ENCODE data around the gene NANOGP8.
"Not testable (repeated sequence)": the region's sequence is repeated elsewhere in the genome, so short reads cannot be mapped to it uniquely, and the experiment has no call there.

Gene NANOGP8, protein sequence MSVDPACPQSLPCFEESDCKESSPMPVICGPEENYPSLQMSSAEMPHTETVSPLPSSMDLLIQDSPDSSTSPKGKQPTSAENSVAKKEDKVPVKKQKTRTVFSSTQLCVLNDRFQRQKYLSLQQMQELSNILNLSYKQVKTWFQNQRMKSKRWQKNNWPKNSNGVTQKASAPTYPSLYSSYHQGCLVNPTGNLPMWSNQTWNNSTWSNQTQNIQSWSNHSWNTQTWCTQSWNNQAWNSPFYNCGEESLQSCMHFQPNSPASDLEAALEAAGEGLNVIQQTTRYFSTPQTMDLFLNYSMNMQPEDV

DNA sequence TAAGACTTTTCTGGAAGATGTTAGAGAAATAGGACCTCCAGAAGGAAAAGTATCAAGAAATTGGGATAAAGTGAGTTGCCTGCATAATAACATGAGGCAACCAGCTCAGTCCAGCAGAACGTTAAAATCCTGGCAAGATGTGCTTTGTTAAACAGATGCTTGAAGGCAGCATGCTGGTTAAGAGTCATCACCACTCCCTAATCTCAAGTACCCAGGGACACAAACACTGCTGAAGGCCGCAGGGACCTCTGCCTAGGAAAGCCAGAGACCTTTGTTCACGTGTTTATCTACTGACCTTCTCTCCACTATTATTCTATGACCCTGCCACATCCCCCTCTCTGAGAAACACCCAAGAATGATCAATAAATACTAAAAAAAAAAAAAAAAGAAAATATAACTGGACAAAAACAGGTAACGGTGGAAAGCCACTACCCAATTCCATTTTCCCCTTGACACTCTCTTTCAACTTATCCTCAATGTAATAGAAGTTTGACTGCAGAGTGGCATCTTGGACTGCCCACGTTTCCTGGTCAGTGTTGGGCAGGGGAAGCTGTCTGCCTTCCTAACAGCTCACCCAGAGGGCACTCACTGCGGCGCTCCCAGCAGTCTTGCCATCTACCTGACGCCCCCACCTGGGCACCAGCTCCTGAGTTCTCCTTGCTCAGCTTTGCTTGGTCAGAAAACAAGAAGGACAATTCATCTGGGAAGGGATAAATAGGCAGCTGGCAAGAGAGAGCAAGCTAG is at the start of gene NANOGP8:
Gene NANOGP8 (minus strand): TSS at position 120 of the 744 bp plus-strand sequence. CDS start 185 bp downstream, outside the sequence.
- DNase-seq: not testable (repeated sequence)

DNA sequence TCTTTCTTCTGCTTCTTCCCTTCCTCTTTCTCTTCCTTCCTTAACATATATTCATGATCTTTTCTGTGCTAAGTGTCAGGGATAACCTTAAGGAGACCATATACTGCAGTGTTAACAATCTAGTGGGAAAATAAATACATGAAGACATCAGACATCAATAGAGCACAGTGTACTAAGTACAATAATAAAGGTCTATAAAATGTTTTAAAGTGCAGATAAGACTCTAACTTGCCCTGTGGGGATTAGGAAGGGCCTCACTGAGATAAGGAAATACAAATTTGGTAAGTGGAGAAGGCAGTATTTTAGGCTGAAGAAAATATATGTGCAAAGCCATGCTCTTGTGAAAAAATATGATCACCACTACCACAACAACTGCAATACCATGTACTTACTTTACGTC is 49.2 kb upstream of the NANOGP8 start:
- no peak for DNase-seq

DNA sequence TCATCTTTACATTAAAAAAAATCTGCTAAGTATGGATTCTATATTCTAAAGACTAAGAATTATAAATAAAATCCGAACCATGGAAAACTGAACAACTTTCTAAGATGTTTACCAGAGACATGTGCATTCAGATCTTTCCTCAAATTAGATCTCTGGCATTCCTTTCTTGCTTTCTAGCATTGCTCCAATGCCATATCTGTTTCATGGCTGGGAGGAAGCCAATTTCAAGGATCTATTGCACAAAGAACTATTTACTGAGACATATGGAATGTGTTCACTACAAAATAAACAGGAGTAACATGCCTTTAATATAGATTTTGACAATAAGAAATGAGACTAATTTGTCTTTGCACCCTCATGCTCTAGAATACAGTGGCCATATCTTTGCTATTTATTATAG is 45.1 kb upstream of the NANOGP8 start:
- DNase-seq: no peak

DNA sequence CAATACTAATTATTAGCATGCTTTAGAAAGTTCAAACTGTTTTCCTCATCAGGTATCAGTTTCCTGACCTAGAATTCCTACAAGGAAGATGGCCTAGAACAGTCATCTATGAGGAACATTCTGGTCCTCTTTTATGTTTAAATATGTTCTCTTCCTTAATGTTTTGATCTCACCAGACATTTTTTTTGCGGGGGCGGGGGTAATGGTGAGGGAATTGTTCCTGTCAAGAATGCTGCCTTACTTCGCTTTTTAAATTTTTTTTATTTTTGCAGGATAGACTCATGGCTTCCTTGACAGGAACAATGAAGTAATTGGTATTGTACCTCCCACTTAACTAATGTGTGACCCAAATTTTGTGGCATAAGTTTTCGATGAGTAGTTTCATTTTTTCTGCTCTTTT is 44.3 kb upstream of the NANOGP8 start:
- DNase-seq: no peak

DNA sequence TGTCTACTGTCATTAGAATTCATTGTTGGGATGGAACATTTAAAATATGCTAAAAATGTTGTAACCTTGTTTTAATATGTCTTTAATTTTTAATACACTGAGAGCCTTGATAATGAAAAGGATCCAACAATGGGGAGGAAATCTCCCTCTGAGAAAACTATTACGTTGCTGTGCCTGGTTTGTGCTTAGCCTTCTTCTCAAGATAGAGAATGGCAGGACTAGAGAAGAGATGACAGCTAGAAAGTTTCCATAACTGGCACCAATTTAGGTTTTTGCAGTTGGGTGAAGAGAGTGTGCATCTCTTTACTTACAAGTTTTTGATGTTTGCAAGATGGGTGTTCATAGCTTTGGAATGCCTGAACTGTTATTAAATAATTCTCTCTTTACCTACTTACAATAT is 42.6 kb upstream of the NANOGP8 start:
- no peak for DNase-seq

DNA sequence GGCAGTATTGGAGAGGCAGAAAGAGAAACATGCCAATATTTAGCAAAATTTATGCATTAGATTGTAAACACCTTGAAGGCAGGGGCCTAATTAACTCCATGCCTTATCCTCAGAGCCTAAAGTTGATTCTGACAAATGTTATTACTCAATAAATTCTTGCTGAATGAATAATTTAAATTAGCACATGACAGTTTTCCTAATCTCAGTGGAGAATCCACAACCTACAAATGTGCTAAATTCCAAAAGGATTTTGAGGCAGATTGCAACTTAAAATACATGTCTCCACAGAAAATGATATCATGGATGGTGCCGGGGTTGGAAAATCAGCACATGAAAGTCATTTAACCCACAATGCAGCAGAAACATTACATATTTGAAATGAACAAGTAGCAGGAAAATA is 41.1 kb upstream of the NANOGP8 start:
- DNase-seq: no peak

DNA sequence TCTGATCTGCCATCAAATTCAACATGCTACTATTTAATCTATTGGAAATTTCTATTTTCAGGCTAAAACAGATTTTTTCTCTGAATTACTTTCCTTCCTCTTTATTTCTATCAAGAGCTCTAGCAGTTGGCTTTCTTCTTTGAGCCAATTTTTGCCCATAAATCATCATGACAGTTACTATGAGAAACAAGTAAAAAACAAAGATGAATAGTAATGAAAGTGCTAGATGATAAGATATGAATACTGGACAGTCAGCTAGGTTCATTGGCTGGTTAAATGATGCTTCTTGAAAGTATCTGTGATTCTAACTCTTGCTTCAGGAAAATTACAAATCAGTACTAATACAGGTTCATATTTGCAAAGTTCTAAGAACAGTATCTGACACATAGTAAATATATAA is 38.6 kb upstream of the NANOGP8 start:
- DNase-seq: no peak

DNA sequence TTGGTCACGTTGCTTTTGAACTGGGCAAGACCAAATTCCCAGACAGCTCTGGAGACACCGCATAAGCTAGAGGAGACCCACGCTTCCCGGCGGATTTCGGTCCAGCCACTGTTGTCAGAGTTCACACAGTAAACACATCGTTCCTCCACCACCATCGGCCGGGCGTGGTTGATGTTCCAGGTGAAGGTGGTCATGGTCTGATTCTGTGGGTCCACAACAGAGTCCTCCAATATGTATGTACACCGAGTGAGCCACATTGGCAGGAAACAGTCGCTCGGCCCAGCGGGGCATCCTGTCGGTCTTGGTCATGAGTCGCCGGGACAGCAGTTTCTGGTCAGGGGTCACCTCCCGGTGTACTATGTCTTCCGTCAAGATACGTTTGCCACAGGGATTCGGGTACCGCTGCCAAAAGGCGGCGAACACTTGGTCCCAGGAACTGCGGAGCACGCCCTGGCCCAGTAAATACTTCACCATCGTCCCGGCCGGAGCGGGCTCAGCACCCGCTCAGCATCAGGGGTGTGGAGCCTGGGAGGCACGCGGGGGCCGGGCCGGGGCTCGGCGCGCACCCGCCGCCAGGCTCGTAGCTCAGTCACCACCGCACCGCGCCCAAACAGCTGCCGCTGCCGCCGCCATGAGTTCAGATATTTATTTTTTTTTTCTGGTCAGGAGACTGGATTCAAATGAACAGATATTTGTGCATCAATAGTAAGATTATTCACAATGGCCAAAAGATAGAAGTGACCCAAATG is 36.7 kb upstream of the NANOGP8 start:
- no peak for DNase-seq

DNA sequence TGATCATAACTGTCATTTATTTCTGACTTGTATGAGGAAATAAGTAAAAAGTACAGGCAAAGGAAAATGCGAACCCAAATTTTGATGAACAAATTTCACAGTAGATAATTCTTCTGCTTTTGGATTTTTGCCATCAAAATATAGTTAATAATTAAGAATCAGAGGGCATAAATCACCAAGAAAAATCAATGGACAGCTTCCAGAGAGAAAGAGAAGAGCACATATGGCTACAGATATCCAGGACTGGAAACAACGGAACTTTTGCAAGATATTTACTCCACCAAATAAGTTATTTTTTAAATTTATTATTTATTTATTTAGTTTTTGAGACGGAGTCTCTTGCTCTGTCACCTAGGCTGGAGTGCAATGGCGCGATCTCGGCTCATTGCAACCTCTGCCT is 35.1 kb upstream of the NANOGP8 start:
- no peak for DNase-seq

DNA sequence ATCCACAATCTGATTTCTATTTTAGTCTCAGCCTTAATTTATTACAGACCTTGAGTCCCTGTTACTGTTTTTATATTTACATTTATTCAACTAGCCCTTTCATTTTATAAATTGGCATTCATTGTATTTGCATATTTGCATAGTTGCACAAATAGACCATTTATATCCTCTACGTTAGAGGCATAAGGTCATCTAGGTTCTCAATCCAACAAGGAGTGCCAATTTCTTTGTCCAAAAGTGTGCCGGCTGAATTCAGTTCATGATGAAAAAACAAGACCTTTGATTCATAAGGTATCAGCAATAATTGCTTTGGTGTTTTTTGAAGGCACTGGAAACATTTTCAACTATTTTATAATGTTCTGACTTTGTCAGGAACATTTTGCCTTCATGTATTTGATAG is 33.9 kb upstream of the NANOGP8 start:
- no peak for DNase-seq

DNA sequence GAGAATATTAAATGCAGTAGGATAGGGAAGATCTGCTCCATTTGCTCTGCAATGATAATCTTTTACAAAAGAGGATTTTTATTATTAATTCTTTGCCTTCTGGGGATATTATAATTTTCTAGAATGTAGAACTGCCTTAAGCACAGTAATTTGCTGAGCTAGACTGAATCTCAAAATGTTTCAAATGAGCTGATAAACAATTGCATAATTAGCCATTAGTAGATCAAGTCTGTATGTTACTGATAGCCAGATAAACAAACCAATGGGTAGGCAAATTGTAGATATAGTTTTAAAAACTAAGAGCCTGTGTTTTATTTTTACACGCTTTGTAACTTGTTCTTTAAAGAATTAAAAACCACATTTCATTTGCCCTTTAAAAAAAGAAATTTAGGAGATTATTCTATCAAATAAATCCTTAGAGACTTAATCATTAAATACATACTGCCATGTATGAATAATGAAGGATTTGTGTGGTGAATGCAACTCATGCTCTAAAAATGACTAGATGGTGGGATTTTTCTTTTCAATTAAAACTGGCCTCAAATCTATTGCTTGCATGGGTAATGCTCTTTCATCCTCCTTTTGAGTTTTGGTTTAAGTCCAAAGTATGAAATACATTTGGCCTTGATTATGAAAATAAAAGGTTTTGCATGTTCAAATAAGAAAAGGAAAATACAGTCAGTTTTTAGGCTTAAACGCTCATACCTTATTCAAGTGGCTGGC is 32.6 kb upstream of the NANOGP8 start:
- DNase-seq: no peak

DNA sequence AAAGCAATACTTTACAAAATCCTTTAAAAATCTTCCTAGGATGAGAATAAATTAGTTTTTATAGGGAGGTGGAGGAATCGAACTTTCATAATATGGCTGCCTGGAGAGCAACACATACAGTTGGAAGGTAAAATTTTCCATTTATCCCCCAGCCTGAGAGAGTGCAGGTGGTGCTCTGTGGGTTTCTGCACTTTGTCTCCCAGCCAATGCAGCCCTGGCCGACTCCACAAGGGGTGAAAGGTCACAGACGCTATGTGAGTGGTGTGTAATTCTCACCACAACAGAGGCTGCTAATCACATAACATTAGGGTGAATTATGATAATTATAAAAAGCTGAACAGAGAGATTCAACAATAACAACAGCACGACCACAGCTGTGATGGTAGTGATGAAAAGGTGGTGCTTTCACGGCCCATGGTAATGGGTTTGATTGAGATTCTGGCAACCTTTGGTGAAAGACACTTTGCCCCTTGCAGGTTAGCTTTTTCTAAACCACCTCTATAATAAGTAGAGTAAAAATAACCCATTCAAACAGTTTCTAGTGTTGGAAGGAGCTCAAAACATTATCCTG is 30.1 kb upstream of the NANOGP8 start:
- no peak for DNase-seq

DNA sequence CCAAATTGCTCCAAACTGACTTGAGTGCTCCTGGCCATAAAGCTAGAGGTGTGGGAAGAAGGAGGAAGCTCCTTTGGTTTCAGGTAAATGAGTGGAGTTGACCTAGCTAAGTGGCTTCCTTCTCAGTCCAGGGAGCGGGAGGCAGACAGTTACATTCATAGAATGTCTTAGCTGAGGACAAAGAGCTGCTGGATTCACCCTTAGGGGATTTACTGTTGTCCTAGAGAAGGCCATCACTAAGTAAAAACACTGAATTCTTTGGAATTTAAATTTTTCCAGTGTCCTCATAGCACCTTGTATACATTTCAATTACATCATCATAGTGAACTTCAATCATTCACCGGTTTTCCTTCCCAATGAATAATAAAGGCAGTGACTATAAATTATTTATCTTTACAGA is 27.3 kb upstream of the NANOGP8 start:
- no peak for DNase-seq

DNA sequence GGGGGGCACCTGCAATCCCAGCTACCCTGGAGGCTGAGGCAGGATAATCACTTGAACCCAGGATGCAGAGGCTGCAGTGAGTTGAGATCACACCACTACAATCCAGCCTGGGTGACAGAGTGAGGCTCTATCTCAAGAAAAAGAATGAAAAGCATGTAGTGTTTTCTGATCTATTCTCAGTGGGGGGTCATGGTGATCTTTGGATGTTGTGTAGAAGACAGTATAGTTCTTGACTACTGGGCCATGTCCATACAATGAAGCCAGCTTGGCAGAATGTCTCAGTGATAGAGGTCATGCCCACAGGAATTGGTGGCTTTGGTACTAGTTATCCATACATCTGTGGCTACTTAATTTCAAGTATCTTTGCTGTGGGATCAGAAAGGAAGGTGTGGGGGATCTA is 26.8 kb upstream of the NANOGP8 start:
- no peak for DNase-seq

DNA sequence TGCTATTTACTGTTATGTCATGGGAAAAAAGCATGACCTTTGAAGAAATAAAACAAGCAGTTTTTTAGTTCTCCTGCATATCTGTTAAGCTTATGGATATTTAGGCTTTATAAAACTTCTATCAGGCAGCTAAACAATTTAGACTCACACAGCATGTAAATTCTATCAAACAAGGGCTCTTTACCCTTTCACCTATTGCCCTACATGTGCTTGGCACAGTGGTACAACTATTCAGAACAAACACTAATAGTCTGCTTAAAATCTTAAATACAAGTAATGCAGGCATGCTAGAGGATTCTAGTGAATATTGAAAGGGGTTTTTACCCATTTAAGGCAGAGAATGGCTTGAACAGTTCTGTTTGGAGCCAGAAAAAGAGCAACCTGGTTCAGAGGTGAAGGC is 23.4 kb upstream of the NANOGP8 start:
- DNase-seq: no peak

DNA sequence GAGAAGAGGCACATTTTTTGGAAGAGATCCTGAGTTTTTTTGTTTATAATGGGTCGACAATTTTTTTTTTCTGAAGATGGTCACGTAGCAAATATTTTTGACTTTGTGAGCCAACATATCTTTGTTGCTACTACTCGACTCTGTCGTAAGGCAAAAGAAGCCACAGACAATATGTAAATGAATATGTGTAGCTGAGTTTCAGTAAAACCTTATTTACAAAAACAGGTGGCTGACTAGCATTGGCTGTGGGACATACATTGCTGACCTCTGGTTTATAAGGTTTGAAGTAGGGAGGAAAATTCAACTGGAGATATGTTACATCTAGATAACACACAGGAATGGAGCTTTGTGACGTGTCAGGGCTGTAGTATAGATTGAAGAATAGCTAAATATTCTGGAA is 22.5 kb upstream of the NANOGP8 start:
- no peak for DNase-seq

DNA sequence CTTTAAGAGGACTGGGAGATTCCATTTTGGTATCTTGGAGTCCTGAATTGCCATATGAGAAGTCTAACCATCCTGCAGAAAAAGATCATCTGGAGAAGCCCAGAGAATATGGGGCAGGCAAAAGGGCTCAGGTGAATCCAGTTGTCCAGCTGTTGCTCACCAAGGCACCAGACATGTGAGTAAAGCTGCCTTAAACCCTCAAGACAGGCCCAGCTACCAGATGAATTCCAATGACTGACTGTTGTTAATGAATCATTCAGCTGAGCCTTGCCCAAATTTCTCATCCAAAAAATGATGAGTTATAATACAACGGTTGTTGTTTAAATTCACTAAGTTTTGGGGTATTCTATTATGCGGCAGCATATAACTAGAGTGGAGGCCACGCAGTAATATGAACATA is 22.0 kb upstream of the NANOGP8 start:
- DNase-seq: no peak

DNA sequence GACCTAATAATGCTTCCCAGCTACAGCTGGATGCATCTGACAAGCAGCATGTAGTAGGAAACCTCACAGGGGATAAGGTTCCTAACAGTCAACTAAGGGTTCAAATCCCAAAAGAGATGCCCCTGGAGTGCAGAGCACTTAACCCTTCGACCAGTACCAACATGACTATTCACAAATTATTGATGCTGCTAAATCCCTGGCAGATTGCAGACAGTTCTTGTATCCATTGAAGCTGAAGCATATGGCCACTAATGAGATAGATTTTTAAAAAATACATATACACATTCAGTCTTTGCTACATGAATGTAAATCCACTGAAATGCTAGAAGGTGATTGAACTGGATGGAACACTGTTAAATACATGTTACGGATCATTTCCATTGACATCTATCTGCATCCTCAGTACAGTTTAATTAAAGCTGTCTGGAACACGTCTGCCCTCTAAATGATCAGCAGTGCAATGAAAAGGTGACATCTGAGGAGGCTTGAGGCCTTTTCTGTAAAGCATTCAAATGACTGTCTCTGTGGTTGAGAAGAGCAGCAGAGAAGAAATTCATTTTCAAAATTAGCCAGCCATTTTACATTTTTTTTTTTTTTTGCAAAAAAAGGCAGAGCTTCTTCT is 19.5 kb upstream of the NANOGP8 start:
- no peak for DNase-seq

DNA sequence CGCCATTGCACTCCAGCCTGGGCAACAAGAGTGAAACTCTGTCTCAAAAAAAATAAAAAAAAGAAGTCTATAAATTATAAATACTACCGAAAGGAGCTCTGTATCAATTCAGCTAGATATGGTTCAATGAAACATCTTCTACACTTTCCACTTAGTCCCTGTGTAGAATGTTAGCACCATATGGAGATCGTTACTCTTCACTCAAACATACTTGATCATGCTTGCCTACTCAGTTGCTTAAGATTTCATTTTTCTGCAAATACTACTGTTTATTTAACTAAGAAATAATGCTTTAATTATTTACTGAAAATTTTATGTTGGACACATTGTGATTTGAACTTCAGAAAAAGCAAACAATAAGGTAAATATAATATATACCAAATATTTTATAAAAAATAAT is 17.1 kb upstream of the NANOGP8 start:
- no peak for DNase-seq

DNA sequence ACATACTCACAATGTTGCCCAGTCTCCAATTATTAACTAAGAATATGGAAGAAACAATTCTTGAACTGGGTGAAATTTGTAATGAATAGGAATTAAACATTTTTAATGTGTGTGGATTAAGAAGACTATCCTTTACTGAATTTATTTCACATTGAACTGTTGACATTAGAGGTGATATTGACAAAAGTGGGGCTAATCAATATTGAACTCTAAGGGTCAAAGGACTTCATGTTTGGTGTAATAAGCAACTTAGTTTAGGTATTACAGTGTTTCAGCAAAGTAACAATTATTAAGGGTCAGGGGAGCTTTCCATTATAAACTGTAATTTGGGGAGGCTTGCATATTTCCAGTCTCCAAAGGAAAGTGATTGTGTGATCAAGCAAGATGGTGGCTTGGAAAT is 16.2 kb upstream of the NANOGP8 start:
- DNase-seq: no peak

DNA sequence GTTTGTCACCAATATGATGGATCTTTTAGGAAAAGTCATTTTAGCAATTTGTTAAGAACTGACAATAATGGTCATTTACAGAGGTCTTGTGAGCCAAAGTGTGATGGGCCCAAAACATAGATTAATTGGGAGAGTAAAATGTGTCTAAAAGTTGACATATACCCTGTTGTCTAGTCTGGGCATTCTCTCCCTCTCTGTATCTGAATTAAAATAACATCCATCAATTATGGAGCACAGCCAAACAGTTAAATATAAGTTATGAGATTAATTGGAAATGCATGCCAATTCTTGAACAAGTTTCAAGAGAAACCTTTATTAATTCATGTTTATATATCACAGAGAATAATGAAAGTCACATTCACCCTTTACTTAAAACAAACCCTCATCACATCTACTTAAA is 13.6 kb upstream of the NANOGP8 start:
- no peak for DNase-seq

DNA sequence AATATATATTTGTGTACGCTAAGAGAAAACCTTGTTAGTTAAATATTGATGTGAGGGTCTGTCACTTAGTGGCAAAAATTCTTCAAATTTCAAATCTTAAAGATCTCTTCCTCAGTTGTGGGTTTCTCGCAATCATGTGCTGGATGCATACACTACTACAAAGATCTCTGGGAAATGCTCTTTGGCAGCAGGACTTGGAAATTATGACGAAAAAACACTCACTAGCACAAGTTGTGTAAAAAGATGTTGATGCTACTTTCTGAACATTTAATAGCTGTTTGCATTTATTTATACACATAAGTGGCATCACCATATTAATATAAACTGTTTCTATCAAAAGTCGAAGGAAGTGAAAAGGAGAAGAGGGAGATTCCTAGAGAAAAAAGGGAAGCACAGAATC is 10.8 kb upstream of the NANOGP8 start:
- DNase-seq: no peak
